DOHH2 (cell line): ENCODE data around the gene NOP53.

Source experiments
- EZH2phosphoT487 ChIP-seq: fragments of 200-600 bp; sonication (generic); IDR thresholded peaks from 2 replicates; pipeline ENCODE4 v1.6.1; 2017; ENCODE audit warnings: borderline replicate concordance, mild to moderate bottlenecking, antibody characterized with exemption, low read length, moderate library complexity, mixed read lengths
- TF ChIP-seq, protein P1 (sequence below): fragments of 200-600 bp; sonication (generic); IDR thresholded peaks from one replicate; pipeline ENCODE4 v1.5.1; 2014; ENCODE audit warnings: antibody characterized with exemption, mild to moderate bottlenecking, low read depth, low read length; ENCODE audit not compliant: poor library complexity, severe bottlenecking

DNA sequence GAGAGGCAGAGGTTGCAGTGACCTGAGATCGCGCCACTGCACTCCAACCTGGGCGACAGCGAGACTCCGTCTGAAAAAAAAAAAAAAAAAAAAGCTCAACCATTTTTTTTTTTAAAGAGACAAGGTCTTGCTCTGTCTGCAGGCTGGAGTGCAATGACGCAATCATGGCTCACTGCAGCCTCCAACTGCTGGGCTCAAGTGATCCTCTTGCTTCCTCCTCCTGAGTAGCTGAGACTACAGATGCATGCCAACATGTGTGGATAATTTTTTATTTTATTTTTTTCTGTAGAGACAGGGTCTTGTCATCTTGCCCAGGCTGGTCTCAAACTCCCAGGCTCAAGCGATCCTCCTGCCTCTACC, 21.8 kb upstream of the NOP53 start:
- TF ChIP-seq, protein P1, sequence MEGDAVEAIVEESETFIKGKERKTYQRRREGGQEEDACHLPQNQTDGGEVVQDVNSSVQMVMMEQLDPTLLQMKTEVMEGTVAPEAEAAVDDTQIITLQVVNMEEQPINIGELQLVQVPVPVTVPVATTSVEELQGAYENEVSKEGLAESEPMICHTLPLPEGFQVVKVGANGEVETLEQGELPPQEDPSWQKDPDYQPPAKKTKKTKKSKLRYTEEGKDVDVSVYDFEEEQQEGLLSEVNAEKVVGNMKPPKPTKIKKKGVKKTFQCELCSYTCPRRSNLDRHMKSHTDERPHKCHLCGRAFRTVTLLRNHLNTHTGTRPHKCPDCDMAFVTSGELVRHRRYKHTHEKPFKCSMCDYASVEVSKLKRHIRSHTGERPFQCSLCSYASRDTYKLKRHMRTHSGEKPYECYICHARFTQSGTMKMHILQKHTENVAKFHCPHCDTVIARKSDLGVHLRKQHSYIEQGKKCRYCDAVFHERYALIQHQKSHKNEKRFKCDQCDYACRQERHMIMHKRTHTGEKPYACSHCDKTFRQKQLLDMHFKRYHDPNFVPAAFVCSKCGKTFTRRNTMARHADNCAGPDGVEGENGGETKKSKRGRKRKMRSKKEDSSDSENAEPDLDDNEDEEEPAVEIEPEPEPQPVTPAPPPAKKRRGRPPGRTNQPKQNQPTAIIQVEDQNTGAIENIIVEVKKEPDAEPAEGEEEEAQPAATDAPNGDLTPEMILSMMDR: no peak
- TF ChIP-seq EZH2phosphoT487: no peak
